ENCODE data around the gene PANK1.

GRCh38 chr10:89634637-89635036, 10.4 kb downstream of the PANK1 start:
- TF ChIP-seq CTCF (IDR thresholded peaks at IDR 0.05; ENCODE audit: insufficient read depth, low read depth, low read length) (no peak), EZH2 (IDR thresholded peaks at IDR 0.05; ENCODE audit: insufficient read depth, low read length) (no peak)
